GM10266 (cell line): Measurements from ENCODE around the gene SEMA5A.

Source experiments
- DNase-seq: peaks from one replicate; pipeline ENCODE4 v3.0.0; 2012; ENCODE audit errors: extremely low spot score
- TF ChIP-seq, protein P1 (sequence below): IDR thresholded peaks from 2 replicates; pipeline ENCODE4 v1.5.1; 2012; ENCODE audit warnings: mild to moderate bottlenecking, low read depth; ENCODE audit not compliant: control insufficient read depth, insufficient read depth; ENCODE audit errors: missing control alignments

The SEMA5A gene

DNA sequence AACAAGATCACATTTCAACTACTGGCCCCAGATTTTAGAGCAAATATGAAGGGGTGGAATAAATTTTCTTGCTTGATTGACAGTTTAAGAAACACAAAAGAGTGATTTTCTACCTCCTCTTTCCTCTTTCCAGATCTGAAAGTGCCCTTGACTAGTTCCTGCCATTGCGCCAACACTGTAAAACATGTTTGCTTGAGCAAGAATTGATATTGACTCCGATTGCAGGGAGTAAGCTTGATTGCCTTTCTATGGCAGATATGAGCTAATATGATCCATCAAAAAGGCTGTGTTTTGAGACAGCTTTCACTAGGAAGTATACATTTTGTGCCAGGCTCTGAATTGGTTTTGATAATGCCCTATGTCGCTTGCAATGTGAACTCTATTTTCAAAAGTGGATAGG, 508.8 kb downstream of the SEMA5A start:
- no peak for DNase-seq
- TF ChIP-seq, protein P1, sequence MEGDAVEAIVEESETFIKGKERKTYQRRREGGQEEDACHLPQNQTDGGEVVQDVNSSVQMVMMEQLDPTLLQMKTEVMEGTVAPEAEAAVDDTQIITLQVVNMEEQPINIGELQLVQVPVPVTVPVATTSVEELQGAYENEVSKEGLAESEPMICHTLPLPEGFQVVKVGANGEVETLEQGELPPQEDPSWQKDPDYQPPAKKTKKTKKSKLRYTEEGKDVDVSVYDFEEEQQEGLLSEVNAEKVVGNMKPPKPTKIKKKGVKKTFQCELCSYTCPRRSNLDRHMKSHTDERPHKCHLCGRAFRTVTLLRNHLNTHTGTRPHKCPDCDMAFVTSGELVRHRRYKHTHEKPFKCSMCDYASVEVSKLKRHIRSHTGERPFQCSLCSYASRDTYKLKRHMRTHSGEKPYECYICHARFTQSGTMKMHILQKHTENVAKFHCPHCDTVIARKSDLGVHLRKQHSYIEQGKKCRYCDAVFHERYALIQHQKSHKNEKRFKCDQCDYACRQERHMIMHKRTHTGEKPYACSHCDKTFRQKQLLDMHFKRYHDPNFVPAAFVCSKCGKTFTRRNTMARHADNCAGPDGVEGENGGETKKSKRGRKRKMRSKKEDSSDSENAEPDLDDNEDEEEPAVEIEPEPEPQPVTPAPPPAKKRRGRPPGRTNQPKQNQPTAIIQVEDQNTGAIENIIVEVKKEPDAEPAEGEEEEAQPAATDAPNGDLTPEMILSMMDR = no peak

DNA sequence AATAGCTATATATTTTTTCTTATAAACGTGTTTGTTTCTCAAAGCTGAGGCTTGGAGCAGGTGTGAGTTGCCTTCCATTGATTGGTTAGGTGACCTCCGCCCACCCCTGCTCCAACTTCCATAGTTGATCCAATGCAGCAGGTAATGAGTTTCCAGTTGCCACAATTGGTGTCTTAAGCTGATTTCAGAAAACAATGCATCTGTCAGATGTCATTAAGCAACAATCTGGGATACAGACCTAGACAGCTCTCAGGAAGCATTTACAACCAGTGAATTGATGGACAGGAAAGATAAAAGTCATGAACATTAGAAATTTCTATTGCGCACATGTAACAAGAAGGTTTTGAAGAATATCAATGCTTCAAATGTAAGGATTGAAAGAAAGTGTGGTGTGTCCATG, 510.5 kb downstream of the SEMA5A start:
- no peak for DNase-seq
- TF ChIP-seq, protein P1 = no peak

DNA sequence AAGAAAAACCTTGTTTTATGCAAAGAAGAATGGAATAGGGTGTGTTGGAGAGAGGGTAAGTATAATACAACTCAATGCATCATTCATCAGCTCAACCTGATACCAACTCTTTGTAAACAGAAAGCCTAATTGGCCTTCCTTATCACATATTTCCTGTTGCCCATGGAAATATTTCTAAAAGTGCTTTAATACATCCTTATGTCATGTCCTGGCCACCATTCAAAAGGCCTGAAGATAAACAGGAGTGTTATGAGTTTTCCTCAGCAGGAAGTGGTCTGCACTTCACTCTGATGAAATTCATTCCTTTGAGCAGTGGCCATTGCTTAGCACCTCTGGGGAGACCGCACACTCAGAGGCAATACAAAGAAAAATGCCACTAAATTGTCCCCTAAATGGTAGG, 511.2 kb downstream of the SEMA5A start:
- no peak for DNase-seq
- TF ChIP-seq, protein P1 = no peak

DNA sequence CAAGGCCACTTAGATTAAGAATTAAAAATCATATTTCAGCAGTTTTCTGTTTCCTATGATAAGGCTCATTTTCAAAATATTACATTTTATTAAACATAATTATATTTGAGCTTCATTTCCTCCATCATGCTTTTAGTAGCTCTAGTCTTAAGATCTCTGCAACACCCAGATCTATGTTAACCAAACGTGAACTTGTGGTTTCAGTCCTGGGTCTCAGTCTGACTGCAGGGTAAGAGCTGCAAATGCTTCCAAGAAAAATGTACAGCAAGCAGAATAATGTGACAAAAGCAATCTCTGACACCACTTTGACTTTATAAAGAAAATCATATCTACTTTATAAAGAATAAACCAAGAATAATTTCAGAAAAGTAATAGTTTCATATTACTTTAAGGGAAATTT, 512.4 kb downstream of the SEMA5A start:
- DNase-seq = no peak
- TF ChIP-seq, protein P1 = no peak

DNA sequence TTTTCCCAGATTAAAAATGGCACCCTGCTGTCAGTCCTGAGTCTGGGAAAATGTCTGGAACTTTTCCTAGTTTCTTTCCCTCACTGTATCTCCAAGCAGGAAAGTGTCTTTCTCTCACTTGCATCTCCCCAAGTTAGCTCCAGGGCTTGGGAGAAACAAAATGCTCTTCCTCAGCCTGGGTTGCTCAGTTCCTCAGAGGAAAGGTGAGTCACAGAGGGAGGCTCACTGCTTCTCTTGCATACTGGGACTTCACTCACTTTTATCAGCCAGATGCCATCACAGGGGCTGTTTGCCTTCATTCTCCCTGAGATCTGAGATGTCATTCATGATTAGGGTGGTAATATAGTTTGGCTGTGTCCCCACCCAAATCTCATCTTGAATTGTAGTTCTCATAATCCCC, 519.9 kb downstream of the SEMA5A start:
- DNase-seq = no peak
- TF ChIP-seq, protein P1 = no peak

DNA sequence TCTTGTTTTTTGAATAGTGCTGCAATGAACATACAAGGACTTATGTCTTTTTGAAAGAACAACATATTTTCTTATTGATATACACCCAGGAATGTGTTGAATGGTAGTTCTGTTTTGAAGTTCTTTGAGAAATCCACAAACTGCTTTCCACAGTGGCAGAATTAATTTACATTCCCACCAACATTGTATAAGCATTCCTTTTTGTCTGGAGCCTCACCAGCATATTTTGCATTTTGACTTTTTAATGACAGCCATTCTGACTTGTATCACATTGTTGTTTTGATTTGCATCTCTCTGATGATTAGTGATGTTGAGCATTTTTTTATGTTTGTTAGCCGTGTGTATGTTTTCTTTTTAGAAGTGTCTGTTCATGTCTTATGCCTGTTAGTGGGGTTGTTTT, 524.9 kb downstream of the SEMA5A start:
- TF ChIP-seq, protein P1 = no peak
- no peak for DNase-seq

DNA sequence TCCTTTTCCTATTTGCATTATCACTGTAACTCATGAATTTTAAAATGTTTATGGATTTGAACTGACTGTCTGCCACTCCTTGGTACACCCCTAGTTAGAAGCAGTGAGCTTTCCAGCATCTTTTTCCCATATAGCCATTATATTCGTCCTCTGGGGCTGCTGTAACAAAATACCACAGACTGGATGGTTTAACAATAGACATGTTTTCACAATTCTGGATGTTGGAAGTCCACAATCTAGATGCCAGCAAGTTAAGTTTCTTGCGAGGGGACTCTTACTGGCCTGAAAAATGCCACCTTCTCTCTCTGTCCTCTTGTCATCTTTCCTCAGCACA, 530.0 kb downstream of the SEMA5A start:
- TF ChIP-seq, protein P1 = no peak
- no peak for DNase-seq
